Breast epithelium (tissue), 4 donors: ENCODE data around the gene ULK4. TPM values are rescaled to one million over a fixed set of nuclear protein-coding genes. Genes with fewer than 3 reads are reported as not detected.

Experiments
- DNase-seq, 2 donors: peaks; one replicate each; pipeline ENCODE4 v3.0.0-alpha.2; 2019; ENCODE audit warnings: low spot score in 2 of 2
- H3K27ac ChIP-seq, 2 donors: fragments of 200-600 bp; sonication (generic) in 1 of 2; one replicate each; pipeline ENCODE4 v1.5.1; 2016 to 2019; ENCODE audit warnings: mild to moderate bottlenecking in 1 of 2
- H3K27me3 ChIP-seq, 2 donors: fragments of 200-600 bp; sonication (generic) in 1 of 2; one replicate each; pipeline versions ENCODE4 v1.5.1 to v1.6.0; 2017 to 2019; ENCODE audit warnings: control low read depth in 1 of 2, mild to moderate bottlenecking in 1 of 2
- H3K36me3 ChIP-seq: fragments of 200-600 bp; one replicate; pipeline ENCODE4 v1.5.1; 2019
- H3K4me1 ChIP-seq, 2 donors: fragments of 200-600 bp; sonication (generic); one replicate each; pipeline ENCODE4 v1.5.1; 2016 to 2019; ENCODE audit warnings: control low read depth in 1 of 2
- H3K4me3 ChIP-seq, 3 donors: fragments of 200-600 bp; sonication (generic); 1 replicate in 2 of 3; 2 replicates in 1 of 3; pipeline ENCODE4 v1.5.1; 2016 to 2019; ENCODE audit warnings: mild to moderate bottlenecking in 3 of 3, moderate library complexity in 2 of 3
- H3K9me3 ChIP-seq, 2 donors: fragments of 200-600 bp; sonication (generic) in 1 of 2; one replicate each; pipeline ENCODE4 v1.5.1; 2016 to 2019; ENCODE audit warnings: control low read depth in 1 of 2
- CTCF ChIP-seq, 3 donors: fragments of 450-650 bp; IDR thresholded peaks; one replicate each; pipeline ENCODE4 v1.5.1; 2016 to 2017; ENCODE audit warnings: antibody characterized with exemption in 3 of 3, mild to moderate bottlenecking in 3 of 3, moderate library complexity in 3 of 3
- POLR2A ChIP-seq: fragments of 450-650 bp; IDR thresholded peaks from one replicate; pipeline ENCODE4 v1.6.1; 2016; ENCODE audit warnings: antibody characterized with exemption, mild to moderate bottlenecking, moderate library complexity
- POLR2AphosphoS5 ChIP-seq, 3 donors: sonication (generic); formaldehyde crosslinking; IDR thresholded peaks; one replicate each; pipeline ENCODE4 v1.6.1; 2017; ENCODE audit warnings: antibody characterized with exemption in 3 of 3
- intact Hi-C: fragments of 100-400 bp; cut with DNase I; formaldehyde crosslinking; loops from one replicate; pipeline ENCODE4 v1.15.1; 2023; ENCODE audit warnings: low total_unique reads
- total RNA-seq, 3 donors: library from RNA; depleted of rRNA; stranded (reverse); fragments of >200 nt; gene quantifications; one replicate each; pipeline ENCODE4 v1.1.0, GENCODE V29; 2016

Gene ULK4
- total RNA-seq, 3 donors from 2014 or later = 23.0 to 52.8 (median 31.8) TPM

- H3K9me3 ChIP-seq = no peaks in the 10 kb centered on the region
- no peaks in the 10 kb centered on the region for H3K4me1 ChIP-seq
- no peaks in the 10 kb centered on the region for H3K27me3 ChIP-seq
- no peaks in the 10 kb centered on the region for H3K36me3 ChIP-seq
- no peak for DNase-seq
- H3K4me3 ChIP-seq = no peak overlapping the region
- no peak overlapping the region for H3K27ac ChIP-seq
- no peak for TF ChIP-seq POLR2AphosphoS5 (IDR thresholded peaks at IDR 0.05)
- TF ChIP-seq POLR2A = no peak
- no peak for TF ChIP-seq CTCF (IDR thresholded peaks at IDR 0.05)
- intact Hi-C loops = no loop called here
These were observed 615.1 kb downstream of the ULK4 start for GRCh38 chr3:41346698-41347270.

GRCh38 chr3:41345788-41346187, 616.1 kb downstream of the ULK4 start:
- no peak overlapping the region for H3K27ac ChIP-seq
- H3K36me3 ChIP-seq = no peaks in the 10 kb centered on the region
- H3K27me3 ChIP-seq = no peaks in the 10 kb centered on the region
- no peak for DNase-seq
- intact Hi-C loops = no loop called here
- H3K4me3 ChIP-seq = no peak overlapping the region
- TF ChIP-seq POLR2A (no peak), POLR2AphosphoS5 (IDR thresholded peaks at IDR 0.05) (no peak), CTCF (IDR thresholded peaks at IDR 0.05) (no peak)
- H3K9me3 ChIP-seq = no peaks in the 10 kb centered on the region
- no peaks in the 10 kb centered on the region for H3K4me1 ChIP-seq

- Histone ChIP-seq H3K27ac (no peak overlapping the region), H3K4me3 (no peak overlapping the region), H3K4me1 (no peaks in the 10 kb centered on the region), H3K27me3 (no peaks in the 10 kb centered on the region), H3K9me3 (no peaks in the 10 kb centered on the region), H3K36me3 (no peaks in the 10 kb centered on the region)
- TF ChIP-seq POLR2A (no peak), POLR2AphosphoS5 (IDR thresholded peaks at IDR 0.05) (no peak), CTCF (IDR thresholded peaks at IDR 0.05) (no peak)
- no peak for DNase-seq
- intact Hi-C loops = no loop called here
These were observed 622.1 kb downstream of the ULK4 start for GRCh38 chr3:41339758-41340157.

GRCh38 chr3:41338276-41338675, 623.6 kb downstream of the ULK4 start:
- no peak for TF ChIP-seq CTCF (IDR thresholded peaks at IDR 0.05)
- TF ChIP-seq POLR2AphosphoS5 (IDR thresholded peaks at IDR 0.05) = no peak
- TF ChIP-seq POLR2A = no peak

GRCh38 chr3:41334426-41334825, 627.5 kb downstream of the ULK4 start:
- H3K4me3 ChIP-seq = no peak overlapping the region
- no peak for TF ChIP-seq CTCF (IDR thresholded peaks at IDR 0.05)
- no peaks in the 10 kb centered on the region for H3K27me3 ChIP-seq
- intact Hi-C loops = no loop called here
- no peak for DNase-seq
- no peaks in the 10 kb centered on the region for H3K9me3 ChIP-seq
- no peak overlapping the region for H3K27ac ChIP-seq
- H3K36me3 ChIP-seq = no peaks in the 10 kb centered on the region
- H3K4me1 ChIP-seq = no peaks in the 10 kb centered on the region

More at GRCh38 chr3:41338276-41338675, 623.6 kb downstream of the ULK4 start:
- intact Hi-C loops = no loop called here
- no peak overlapping the region for H3K27ac ChIP-seq
- no peaks in the 10 kb centered on the region for H3K27me3 ChIP-seq
- no peak overlapping the region for H3K4me3 ChIP-seq
- no peaks in the 10 kb centered on the region for H3K4me1 ChIP-seq
- H3K9me3 ChIP-seq = no peaks in the 10 kb centered on the region
- no peaks in the 10 kb centered on the region for H3K36me3 ChIP-seq
- DNase-seq = no peak
